SK-N-SH (cell line): ENCODE results near the gene STK38. TPM values are rescaled to one million over a fixed set of nuclear protein-coding genes. Genes with fewer than 3 reads are reported as not detected.

Source experiments
- CTCF ChIA-PET: fragments of 300-600, 350-600 bp; formaldehyde crosslinking; extraction: SDS; loops from one replicate; lab custom pipeline; 2021; lab: Yijun Ruan, JAX
- POLR2A ChIA-PET: fragments of 350-600 bp; sonication (Branson Sonifier 250); formaldehyde crosslinking; extraction: SDS; loops from one replicate; lab custom pipeline; 2020; ENCODE audit warnings: antibody characterized with exemption, inconsistent platforms; lab: Yijun Ruan, JAX
- DNase-seq: peaks from one replicate; pipeline ENCODE4 v3.0.0; 2012
- H2AFZ ChIP-seq: fragments of 200-600 bp; sonication (generic); 2 replicates; pipeline ENCODE4 v1.8.1; 2016; ENCODE audit warnings: antibody characterized with exemption, mild to moderate bottlenecking, low read depth
- H3F3A ChIP-seq: fragments of 200-600 bp; sonication (generic); replicated peaks from 2 replicates; pipeline ENCODE3; 2016; ENCODE audit warnings: antibody characterized with exemption, mild to moderate bottlenecking; ENCODE audit not compliant: insufficient read depth
- H3K27ac ChIP-seq, 2 experiments: fragments of 200-500 bp in 1 of 2; fragments of 200-600 bp in 1 of 2; sonication (Bioruptor generic) in 1 of 2; sonication (generic), shearing (Covaris generic) in 1 of 2; 2 replicates each; pipeline versions ENCODE4 v1.5.1 to v1.6.1; 2014 to 2016; ENCODE audit warnings: low read depth in 2 of 2, inconsistent platforms in 1 of 2, low read length in 1 of 2, mild to moderate bottlenecking in 1 of 2, mixed read lengths in 1 of 2
- H3K27me3 ChIP-seq: fragments of 200-600 bp; sonication (generic), shearing (Covaris generic); 2 replicates; pipeline ENCODE4 v1.6.1; 2016; ENCODE audit warnings: mixed run types; ENCODE audit not compliant: insufficient read depth
- H3K36me3 ChIP-seq, 2 experiments: fragments of 200-500 bp in 1 of 2; fragments of 200-600 bp in 1 of 2; sonication (Bioruptor generic) in 1 of 2; sonication (generic) in 1 of 2; replicated peaks in 1 of 2; 2 replicates each; pipeline versions ENCODE3 to v1.5.1; 2014 to 2016; ENCODE audit warnings: low read length in 1 of 2, mild to moderate bottlenecking in 1 of 2; ENCODE audit not compliant: insufficient read depth in 2 of 2, control insufficient read depth in 1 of 2
- H3K4me1 ChIP-seq, 2 experiments: fragments of 200-500 bp in 1 of 2; fragments of 200-600 bp in 1 of 2; sonication (Bioruptor generic) in 1 of 2; sonication (generic), shearing (Covaris generic) in 1 of 2; 2 replicates each; pipeline versions ENCODE4 v1.5.1 to v1.6.1; 2014 to 2016; ENCODE audit warnings: low read depth in 1 of 2, low read length in 1 of 2, mixed run types in 1 of 2; ENCODE audit not compliant: insufficient read depth in 2 of 2, control insufficient read depth in 1 of 2
- H3K4me2 ChIP-seq: fragments of 200-600 bp; sonication (generic), shearing (Covaris generic); 2 replicates; pipeline ENCODE4 v1.6.1; 2017; ENCODE audit warnings: mixed run types
- H3K4me3 ChIP-seq, 2 experiments: fragments of 200-500 bp in 1 of 2; fragments of 200-600 bp in 1 of 2; sonication (Bioruptor generic) in 1 of 2; sonication (generic), shearing (Covaris generic) in 1 of 2; 2 replicates each; pipeline versions ENCODE4 v1.5.1 to v1.8.1; 2014 to 2016; ENCODE audit warnings: low read depth in 2 of 2, inconsistent platforms in 1 of 2, low read length in 1 of 2, mild to moderate bottlenecking in 1 of 2, mixed read lengths in 1 of 2, moderate library complexity in 1 of 2
- H3K79me2 ChIP-seq: fragments of 200-600 bp; sonication (generic); 2 replicates; pipeline ENCODE4 v1.8.1; 2017; ENCODE audit warnings: mild to moderate bottlenecking; ENCODE audit not compliant: insufficient read depth
- H3K9ac ChIP-seq: fragments of 200-600 bp; sonication (generic); 2 replicates; pipeline ENCODE4 v1.6.1; 2017; ENCODE audit warnings: mixed run types
- H3K9me2 ChIP-seq: fragments of 200-600 bp; sonication (generic); 2 replicates; pipeline ENCODE4 v1.6.1; 2017; ENCODE audit warnings: mixed run types
- H3K9me3 ChIP-seq: fragments of 200-600 bp; sonication (generic); 2 replicates; pipeline ENCODE4 v1.6.1; 2017; ENCODE audit warnings: mixed run types, mild to moderate bottlenecking, moderate library complexity
- H4K20me1 ChIP-seq: fragments of 200-600 bp; sonication (generic); 2 replicates; pipeline ENCODE4 v1.6.1; 2017; ENCODE audit warnings: mild to moderate bottlenecking, mixed run types; ENCODE audit not compliant: insufficient read depth
- CHD2 ChIP-seq: fragments of 150-350 bp; IDR thresholded peaks from 2 replicates; pipeline ENCODE4 v1.6.1; 2018; ENCODE audit warnings: low read length; ENCODE audit not compliant: partially characterized antibody
- FOSL2 ChIP-seq: IDR thresholded peaks from 2 replicates; pipeline ENCODE4 v1.4.0; 2012; ENCODE audit warnings: low read depth, mild to moderate bottlenecking, moderate library complexity, borderline replicate concordance
- FOXJ3 ChIP-seq: sonication (generic); formaldehyde crosslinking; IDR thresholded peaks from 2 replicates; pipeline ENCODE4 v1.5.1; 2020; ENCODE audit warnings: mild to moderate bottlenecking, missing genetic modification reagents
- FOXM1 ChIP-seq: IDR thresholded peaks from 2 replicates; pipeline ENCODE4 v1.4.0; 2012; ENCODE audit warnings: low read depth, mild to moderate bottlenecking
- GABPA ChIP-seq: IDR thresholded peaks from 2 replicates; pipeline ENCODE4 v1.4.0; 2012; ENCODE audit warnings: low read depth, mild to moderate bottlenecking
- MEF2A ChIP-seq: IDR thresholded peaks from 2 replicates; pipeline ENCODE4 v1.4.0; 2012; ENCODE audit warnings: low read depth, borderline replicate concordance
- MXI1 ChIP-seq: IDR thresholded peaks from 2 replicates; pipeline ENCODE4 v1.6.1; 2012; ENCODE audit warnings: mild to moderate bottlenecking, low read depth, low read length, improper control_type of control experiment
- NRF1 ChIP-seq: IDR thresholded peaks from 2 replicates; pipeline ENCODE4 v1.6.1; 2012; ENCODE audit warnings: low read depth, mild to moderate bottlenecking, low read length
- RAD21 ChIP-seq: IDR thresholded peaks from 2 replicates; pipeline ENCODE4 v1.6.1; 2012; ENCODE audit warnings: mild to moderate bottlenecking, low read length
- RCOR1 ChIP-seq: fragments of 150-350 bp; IDR thresholded peaks from 2 replicates; pipeline ENCODE4 v1.6.1; 2017; ENCODE audit warnings: antibody characterized with exemption, low read length
- RXRA ChIP-seq: IDR thresholded peaks from 2 replicates; pipeline ENCODE4 v1.4.0; 2012; ENCODE audit warnings: low read depth, mild to moderate bottlenecking, borderline replicate concordance
- TAF1 ChIP-seq: IDR thresholded peaks from 2 replicates; pipeline ENCODE4 v1.6.1; 2012; ENCODE audit warnings: low read depth, mild to moderate bottlenecking, low read length, moderate library complexity, borderline replicate concordance
- TCF12 ChIP-seq: IDR thresholded peaks from 2 replicates; pipeline ENCODE4 v1.4.0; 2012
- YY1 ChIP-seq: IDR thresholded peaks from 2 replicates; pipeline ENCODE4 v1.4.0; 2012; ENCODE audit warnings: low read depth, mild to moderate bottlenecking
- whole genome bisulfite sequencing: methylation state at CpG from one replicate; pipeline ENCODE4 v1.1.6; 2017; ENCODE audit warnings: low lambda C conversion rate; 5-methylcytosine and 5-hydroxymethylcytosine counted together
- polyA plus RNA-seq, 3 experiments: library from polyadenylated mRNA; depleted of rRNA; stranded (reverse); fragments of >200 nt; gene quantifications; 2 replicates each; pipeline ENCODE4 v1.2.3, GENCODE V29; 2012
- TF ChIP-seq, protein P1 (sequence below): IDR thresholded peaks from 2 replicates; pipeline ENCODE4 v1.4.0; 2012; ENCODE audit warnings: low read depth
- TF ChIP-seq, protein P2 (sequence below): fragments of 150-350 bp; IDR thresholded peaks from 2 replicates; pipeline ENCODE4 v1.6.1; 2017; ENCODE audit warnings: antibody characterized with exemption, low read length, low read depth, borderline replicate concordance
- TF ChIP-seq, protein P3 (sequence below): fragments of 200-600 bp; sonication (generic); IDR thresholded peaks from 2 replicates; pipeline ENCODE4 v1.6.1; 2017; ENCODE audit warnings: antibody characterized with exemption, mild to moderate bottlenecking, moderate library complexity
- TF ChIP-seq, protein P4 (sequence below): IDR thresholded peaks from 2 replicates; pipeline ENCODE4 v1.4.0; 2012; ENCODE audit warnings: low read depth, borderline replicate concordance
- TF ChIP-seq, protein P5 (sequence below): fragments of 150-350 bp; IDR thresholded peaks from 2 replicates; pipeline ENCODE4 v1.6.1; 2016; ENCODE audit warnings: mild to moderate bottlenecking, low read depth, low read length
- TF ChIP-seq, protein P6 (sequence below): IDR thresholded peaks from 2 replicates; pipeline ENCODE4; 2012

Gene STK38
- polyA plus RNA-seq, 1 of the 3 experiments (the other 2 are of a cell fraction), result 10.2 TPM

DNA sequence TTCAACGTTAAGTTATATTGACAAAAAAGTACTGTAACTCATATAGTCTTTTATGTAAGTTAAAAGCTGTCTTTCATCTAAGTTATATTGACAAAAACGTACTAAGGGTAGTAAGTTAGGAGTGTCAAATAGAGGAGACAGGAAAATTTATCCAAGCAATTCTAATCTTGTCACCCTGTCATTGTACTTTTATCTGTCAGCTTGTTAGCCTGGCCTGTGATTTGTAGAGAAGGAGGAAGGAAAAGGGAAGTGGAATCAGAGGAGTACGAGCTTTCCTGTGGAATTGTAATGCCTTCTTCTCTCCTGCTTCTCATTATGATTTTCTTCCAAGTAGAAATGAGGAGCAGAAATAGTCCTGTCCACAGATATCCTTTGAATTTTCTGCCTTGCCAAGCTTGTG lies 85.6 kb downstream of the STK38 start:
- Histone ChIP-seq H3K36me3 (peaks cover 4 to 21% of the 10 kb centered on the region in 2 experiments), H4K20me1 (peaks cover 24% of the 10 kb centered on the region), H3K79me2 (peaks cover 95% of the 10 kb centered on the region), H2AFZ (no peak overlapping the region), H3K9me3 (no peaks in the 10 kb centered on the region), H3F3A (peaks cover 22% of the 10 kb centered on the region), H3K4me2 (no peak overlapping the region), H3K4me3 (no peak overlapping the region), H3K27ac (no peak overlapping the region; a peak in 1 of 4 replicates), H3K9ac (no peak overlapping the region), H3K9me2 (no peaks in the 10 kb centered on the region), H3K27me3 (no peaks in the 10 kb centered on the region), H3K4me1 (peaks cover 5 to 7% of the 10 kb centered on the region in 2 experiments)
- no peak for DNase-seq
- CTCF ChIA-PET, result interaction anchor here (1.4 to 1.7 kb wide), 3 partner anchors 16 to 159 kb away, joined by 3 to 4 read pairs (median 3); no protein-coding TSS in a partner anchor
- WGBS, result 88% methylated on average over 3 of the region's 3 CpGs
- TF ChIP-seq YY1, result no peak
- TF ChIP-seq, protein P1, sequence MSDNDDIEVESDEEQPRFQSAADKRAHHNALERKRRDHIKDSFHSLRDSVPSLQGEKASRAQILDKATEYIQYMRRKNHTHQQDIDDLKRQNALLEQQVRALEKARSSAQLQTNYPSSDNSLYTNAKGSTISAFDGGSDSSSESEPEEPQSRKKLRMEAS, result no peak
- TF ChIP-seq, protein P2, sequence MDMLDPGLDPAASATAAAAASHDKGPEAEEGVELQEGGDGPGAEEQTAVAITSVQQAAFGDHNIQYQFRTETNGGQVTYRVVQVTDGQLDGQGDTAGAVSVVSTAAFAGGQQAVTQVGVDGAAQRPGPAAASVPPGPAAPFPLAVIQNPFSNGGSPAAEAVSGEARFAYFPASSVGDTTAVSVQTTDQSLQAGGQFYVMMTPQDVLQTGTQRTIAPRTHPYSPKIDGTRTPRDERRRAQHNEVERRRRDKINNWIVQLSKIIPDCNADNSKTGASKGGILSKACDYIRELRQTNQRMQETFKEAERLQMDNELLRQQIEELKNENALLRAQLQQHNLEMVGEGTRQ, result no peak
- TF ChIP-seq, protein P3, sequence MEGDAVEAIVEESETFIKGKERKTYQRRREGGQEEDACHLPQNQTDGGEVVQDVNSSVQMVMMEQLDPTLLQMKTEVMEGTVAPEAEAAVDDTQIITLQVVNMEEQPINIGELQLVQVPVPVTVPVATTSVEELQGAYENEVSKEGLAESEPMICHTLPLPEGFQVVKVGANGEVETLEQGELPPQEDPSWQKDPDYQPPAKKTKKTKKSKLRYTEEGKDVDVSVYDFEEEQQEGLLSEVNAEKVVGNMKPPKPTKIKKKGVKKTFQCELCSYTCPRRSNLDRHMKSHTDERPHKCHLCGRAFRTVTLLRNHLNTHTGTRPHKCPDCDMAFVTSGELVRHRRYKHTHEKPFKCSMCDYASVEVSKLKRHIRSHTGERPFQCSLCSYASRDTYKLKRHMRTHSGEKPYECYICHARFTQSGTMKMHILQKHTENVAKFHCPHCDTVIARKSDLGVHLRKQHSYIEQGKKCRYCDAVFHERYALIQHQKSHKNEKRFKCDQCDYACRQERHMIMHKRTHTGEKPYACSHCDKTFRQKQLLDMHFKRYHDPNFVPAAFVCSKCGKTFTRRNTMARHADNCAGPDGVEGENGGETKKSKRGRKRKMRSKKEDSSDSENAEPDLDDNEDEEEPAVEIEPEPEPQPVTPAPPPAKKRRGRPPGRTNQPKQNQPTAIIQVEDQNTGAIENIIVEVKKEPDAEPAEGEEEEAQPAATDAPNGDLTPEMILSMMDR, result no peak
- no peak for TF ChIP-seq RXRA
- POLR2A ChIA-PET, result interaction anchor here (1.1 kb wide), 1 partner anchor 15 kb away, joined by 4 read pairs; no protein-coding TSS in a partner anchor

DNA sequence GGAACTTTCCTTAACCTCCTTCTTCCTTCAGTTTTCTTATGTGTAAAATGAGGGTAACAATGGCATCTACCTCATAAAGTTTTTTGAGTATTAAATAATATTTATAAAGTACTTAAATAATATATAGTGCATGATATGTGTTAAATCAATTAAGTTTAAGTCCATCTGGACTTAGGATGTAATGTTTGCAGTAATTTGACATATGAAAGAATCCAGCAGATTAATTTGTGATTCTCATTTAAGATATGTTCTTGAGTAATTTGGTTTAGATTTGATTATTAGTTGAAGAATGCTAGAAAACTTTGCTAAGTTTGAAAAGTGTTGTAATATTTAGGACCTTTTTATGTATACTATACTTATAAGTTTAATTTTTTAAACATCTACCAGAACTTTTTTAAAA lies 86.4 kb downstream of the STK38 start:
- H3K27ac ChIP-seq, result no peak overlapping the region
- CTCF ChIA-PET, result interaction anchor here (1.7 kb wide), 1 partner anchor 17 kb away, joined by 4 read pairs; no protein-coding TSS in a partner anchor
- peaks cover 5 to 7% of the 10 kb centered on the region in 2 experiments for H3K4me1 ChIP-seq
- H3K4me2 ChIP-seq, result no peak overlapping the region
- H3K27me3 ChIP-seq, result no peaks in the 10 kb centered on the region
- no peak overlapping the region for H2AFZ ChIP-seq
- H3K4me3 ChIP-seq, result no peak overlapping the region
- DNase-seq, result no peak
- H3K9me2 ChIP-seq, result no peaks in the 10 kb centered on the region
- no peak overlapping the region for H3K9ac ChIP-seq
- H3K79me2 ChIP-seq, result peaks cover 95% of the 10 kb centered on the region
- no peaks in the 10 kb centered on the region for H3K9me3 ChIP-seq
- peaks cover 22% of the 10 kb centered on the region for H3F3A ChIP-seq
- POLR2A ChIA-PET, result no interaction called here
- H3K36me3 ChIP-seq, result peaks cover 4 to 23% of the 10 kb centered on the region in 2 experiments
- H4K20me1 ChIP-seq, result peaks cover 25% of the 10 kb centered on the region
- TF ChIP-seq CHD2 (no peak), RXRA (no peak), MEF2A (no peak), GABPA (no peak), TCF12 (no peak), TAF1 (no peak), FOXM1 (no peak), FOXJ3 (CRISPR knock-in tag) (no peak), RCOR1 (no peak), NRF1 (no peak), RAD21 (no peak), FOSL2 (no peak), MXI1 (no peak)
- TF ChIP-seq, protein P4, sequence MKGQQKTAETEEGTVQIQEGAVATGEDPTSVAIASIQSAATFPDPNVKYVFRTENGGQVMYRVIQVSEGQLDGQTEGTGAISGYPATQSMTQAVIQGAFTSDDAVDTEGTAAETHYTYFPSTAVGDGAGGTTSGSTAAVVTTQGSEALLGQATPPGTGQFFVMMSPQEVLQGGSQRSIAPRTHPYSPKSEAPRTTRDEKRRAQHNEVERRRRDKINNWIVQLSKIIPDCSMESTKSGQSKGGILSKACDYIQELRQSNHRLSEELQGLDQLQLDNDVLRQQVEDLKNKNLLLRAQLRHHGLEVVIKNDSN, result no peak
- TF ChIP-seq, protein P1, result no peak
- TF ChIP-seq, protein P5, sequence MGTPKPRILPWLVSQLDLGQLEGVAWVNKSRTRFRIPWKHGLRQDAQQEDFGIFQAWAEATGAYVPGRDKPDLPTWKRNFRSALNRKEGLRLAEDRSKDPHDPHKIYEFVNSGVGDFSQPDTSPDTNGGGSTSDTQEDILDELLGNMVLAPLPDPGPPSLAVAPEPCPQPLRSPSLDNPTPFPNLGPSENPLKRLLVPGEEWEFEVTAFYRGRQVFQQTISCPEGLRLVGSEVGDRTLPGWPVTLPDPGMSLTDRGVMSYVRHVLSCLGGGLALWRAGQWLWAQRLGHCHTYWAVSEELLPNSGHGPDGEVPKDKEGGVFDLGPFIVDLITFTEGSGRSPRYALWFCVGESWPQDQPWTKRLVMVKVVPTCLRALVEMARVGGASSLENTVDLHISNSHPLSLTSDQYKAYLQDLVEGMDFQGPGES, result no peak
- TF ChIP-seq, protein P6, sequence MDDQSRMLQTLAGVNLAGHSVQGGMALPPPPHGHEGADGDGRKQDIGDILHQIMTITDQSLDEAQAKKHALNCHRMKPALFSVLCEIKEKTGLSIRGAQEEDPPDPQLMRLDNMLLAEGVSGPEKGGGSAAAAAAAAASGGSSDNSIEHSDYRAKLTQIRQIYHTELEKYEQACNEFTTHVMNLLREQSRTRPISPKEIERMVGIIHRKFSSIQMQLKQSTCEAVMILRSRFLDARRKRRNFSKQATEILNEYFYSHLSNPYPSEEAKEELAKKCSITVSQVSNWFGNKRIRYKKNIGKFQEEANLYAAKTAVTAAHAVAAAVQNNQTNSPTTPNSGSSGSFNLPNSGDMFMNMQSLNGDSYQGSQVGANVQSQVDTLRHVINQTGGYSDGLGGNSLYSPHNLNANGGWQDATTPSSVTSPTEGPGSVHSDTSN, result no peak
